ENCODE measurements around the gene SCAMP4. TPM values are rescaled to one million over a fixed set of nuclear protein-coding genes. Genes with fewer than 3 reads are reported as not detected.

SCAMP4 gene
- total RNA-seq, 2 donors from 2014 or later: 69.6 to 75.3 TPM

DNA sequence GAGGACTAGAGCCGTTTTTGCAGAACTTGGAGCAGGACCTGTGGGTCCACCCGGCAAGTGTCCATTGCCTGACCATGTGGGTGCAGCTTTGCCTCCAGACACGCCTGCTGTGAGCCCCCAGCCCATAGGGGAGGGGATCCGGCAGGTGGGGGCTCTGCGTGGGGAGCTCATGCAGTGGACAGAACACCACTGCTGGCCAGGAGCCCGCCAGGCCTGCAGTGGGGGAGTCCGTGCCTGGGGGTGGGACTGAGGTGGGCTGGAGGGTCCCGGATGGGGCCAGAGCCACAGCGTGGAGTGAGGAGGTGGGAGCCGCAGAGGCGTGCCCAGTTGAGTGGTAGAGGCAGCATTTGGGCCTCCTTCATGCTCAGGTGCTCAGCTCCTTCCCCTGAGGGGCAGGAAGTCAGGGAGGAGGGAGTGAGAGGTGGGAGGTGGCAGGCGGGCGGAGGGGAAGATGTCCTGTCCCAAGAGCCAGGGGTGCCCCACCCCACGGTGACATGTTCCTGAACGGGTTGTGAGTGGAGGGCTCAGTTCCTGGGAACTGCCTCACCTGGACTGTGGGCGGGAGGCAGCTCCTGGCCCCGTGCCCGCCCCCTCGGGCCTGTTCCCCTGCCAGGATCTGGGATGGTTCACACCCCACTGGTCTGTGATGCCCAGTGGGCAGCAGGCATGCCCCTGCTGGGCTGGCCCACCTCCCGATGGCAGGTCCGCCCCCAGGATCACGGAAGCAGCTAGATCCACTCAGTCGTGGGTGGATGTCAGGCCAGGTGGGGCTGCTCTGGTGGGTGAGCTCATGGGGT lies 8.8 kb downstream of the SCAMP4 start:
- H3K27ac ChIP-seq (ENCODE audit: low read depth, low read length): no peak overlapping the region
- H3K27ac Mint-ChIP-seq: no peak overlapping the region
- WGBS, 2 experiments (ENCODE audit: insufficient coverage in 1 of 2, insufficient read length in 1 of 2): 86 to 91% methylated on average over 17 to 23 of the region's 23 CpGs
- peaks cover 35% of the 10 kb centered on the region for H3K36me3 Mint-ChIP-seq (ENCODE audit: low read depth)
- DNase-seq: no peak
- H3K9ac ChIP-seq (ENCODE audit: extremely low read depth, low read length, poor library complexity, severe bottlenecking): no peak overlapping the region
- H3K27me3 ChIP-seq (ENCODE audit: control insufficient read depth, insufficient read depth, low read length, poor library complexity, severe bottlenecking): no peaks in the 10 kb centered on the region
- H3K36me3 ChIP-seq (ENCODE audit: control insufficient read depth, insufficient read depth, low read length): peaks cover 13% of the 10 kb centered on the region
- H3K4me1 Mint-ChIP-seq: no peaks in the 10 kb centered on the region
- TF ChIP-seq, protein P1, sequence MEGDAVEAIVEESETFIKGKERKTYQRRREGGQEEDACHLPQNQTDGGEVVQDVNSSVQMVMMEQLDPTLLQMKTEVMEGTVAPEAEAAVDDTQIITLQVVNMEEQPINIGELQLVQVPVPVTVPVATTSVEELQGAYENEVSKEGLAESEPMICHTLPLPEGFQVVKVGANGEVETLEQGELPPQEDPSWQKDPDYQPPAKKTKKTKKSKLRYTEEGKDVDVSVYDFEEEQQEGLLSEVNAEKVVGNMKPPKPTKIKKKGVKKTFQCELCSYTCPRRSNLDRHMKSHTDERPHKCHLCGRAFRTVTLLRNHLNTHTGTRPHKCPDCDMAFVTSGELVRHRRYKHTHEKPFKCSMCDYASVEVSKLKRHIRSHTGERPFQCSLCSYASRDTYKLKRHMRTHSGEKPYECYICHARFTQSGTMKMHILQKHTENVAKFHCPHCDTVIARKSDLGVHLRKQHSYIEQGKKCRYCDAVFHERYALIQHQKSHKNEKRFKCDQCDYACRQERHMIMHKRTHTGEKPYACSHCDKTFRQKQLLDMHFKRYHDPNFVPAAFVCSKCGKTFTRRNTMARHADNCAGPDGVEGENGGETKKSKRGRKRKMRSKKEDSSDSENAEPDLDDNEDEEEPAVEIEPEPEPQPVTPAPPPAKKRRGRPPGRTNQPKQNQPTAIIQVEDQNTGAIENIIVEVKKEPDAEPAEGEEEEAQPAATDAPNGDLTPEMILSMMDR (conservative IDR thresholded peaks at IDR 0.05): no peak
- no peaks in the 10 kb centered on the region for H3K4me1 ChIP-seq (ENCODE audit: control insufficient read depth, insufficient read depth, low read length)
- H3K9me3 ChIP-seq (ENCODE audit: control insufficient read depth, low read length): no peaks in the 10 kb centered on the region
- H3K4me3 ChIP-seq (ENCODE audit: low read length): no peak overlapping the region
- no peaks in the 10 kb centered on the region for H3K27me3 Mint-ChIP-seq (ENCODE audit: insufficient read depth)
- H3K9me3 Mint-ChIP-seq: no peaks in the 10 kb centered on the region
- no peak overlapping the region for H3K4me3 Mint-ChIP-seq

- no peak overlapping the region for H3K4me3 ChIP-seq (ENCODE audit: low read length)
- H3K9me3 ChIP-seq (ENCODE audit: control insufficient read depth, low read length): no peaks in the 10 kb centered on the region
- no peaks in the 10 kb centered on the region for H3K4me1 Mint-ChIP-seq
- H3K27me3 ChIP-seq (ENCODE audit: control insufficient read depth, insufficient read depth, low read length, poor library complexity, severe bottlenecking): no peaks in the 10 kb centered on the region
- H3K36me3 ChIP-seq (ENCODE audit: control insufficient read depth, insufficient read depth, low read length): peaks cover 17% of the 10 kb centered on the region
- H3K27ac Mint-ChIP-seq: no peak overlapping the region
- no peak overlapping the region for H3K27ac ChIP-seq (ENCODE audit: low read depth, low read length)
- H3K4me3 Mint-ChIP-seq: no peak overlapping the region
- TF ChIP-seq, protein P1 (conservative IDR thresholded peaks at IDR 0.05): no peak
- no peak overlapping the region for H3K9ac ChIP-seq (ENCODE audit: extremely low read depth, low read length, poor library complexity, severe bottlenecking)
- WGBS, 2 experiments (ENCODE audit: insufficient coverage in 1 of 2, insufficient read length in 1 of 2): 96 to 97% methylated on average over 9 to 23 of the region's 23 CpGs
- H3K36me3 Mint-ChIP-seq (ENCODE audit: low read depth): peaks cover 30% of the 10 kb centered on the region
- DNase-seq: no peak
- H3K9me3 Mint-ChIP-seq: no peaks in the 10 kb centered on the region
- H3K4me1 ChIP-seq (ENCODE audit: control insufficient read depth, insufficient read depth, low read length): no peaks in the 10 kb centered on the region
- H3K27me3 Mint-ChIP-seq (ENCODE audit: insufficient read depth): no peaks in the 10 kb centered on the region
Measured at GRCh38 chr19:1914826-1915341, 9.7 kb downstream of the SCAMP4 start.

GRCh38 chr19:1917146-1917545 lies 11.9 kb downstream of the SCAMP4 start:
- no peaks in the 10 kb centered on the region for H3K9me3 Mint-ChIP-seq
- DNase-seq: no peak
- Histone ChIP-seq H3K27ac (ENCODE audit: low read depth, low read length) (no peak overlapping the region), H3K4me1 (ENCODE audit: control insufficient read depth, insufficient read depth, low read length) (no peaks in the 10 kb centered on the region), H3K9ac (ENCODE audit: extremely low read depth, low read length, poor library complexity, severe bottlenecking) (no peak overlapping the region), H3K4me3 (ENCODE audit: low read length) (no peak overlapping the region), H3K36me3 (ENCODE audit: control insufficient read depth, insufficient read depth, low read length) (peaks cover 31% of the 10 kb centered on the region), H3K9me3 (ENCODE audit: control insufficient read depth, low read length) (no peaks in the 10 kb centered on the region), H3K27me3 (ENCODE audit: control insufficient read depth, insufficient read depth, low read length, poor library complexity, severe bottlenecking) (no peaks in the 10 kb centered on the region)
- peaks cover 46% of the 10 kb centered on the region for H3K36me3 Mint-ChIP-seq (ENCODE audit: low read depth)
- no peaks in the 10 kb centered on the region for H3K4me1 Mint-ChIP-seq
- H3K4me3 Mint-ChIP-seq: no peak overlapping the region
- TF ChIP-seq, protein P1 (conservative IDR thresholded peaks at IDR 0.05): no peak
- H3K27me3 Mint-ChIP-seq (ENCODE audit: insufficient read depth): no peaks in the 10 kb centered on the region
- no peak overlapping the region for H3K27ac Mint-ChIP-seq
- WGBS, 2 experiments (ENCODE audit: insufficient coverage in 1 of 2, insufficient read length in 1 of 2): 96% methylated on average over 14 to 17 of the region's 17 CpGs
